Colonic mucosa (tissue), 4 donors: ENCODE results near the gene CACNA2D1. TPM values are rescaled to one million over a fixed set of nuclear protein-coding genes. Genes with fewer than 3 reads are reported as not detected.

Experiments used
- DNase-seq: peaks from one replicate; pipeline ENCODE4 v3.0.0-alpha.2; 2020
- H3K27ac ChIP-seq: fragments of 200-600 bp; one replicate; pipeline ENCODE4 v1.8.0; 2021
- H3K27me3 ChIP-seq: fragments of 200-600 bp; one replicate; pipeline ENCODE4 v1.8.0; 2021
- H3K36me3 ChIP-seq: fragments of 200-600 bp; one replicate; pipeline ENCODE4 v1.8.0; 2021
- H3K4me1 ChIP-seq: fragments of 200-600 bp; one replicate; pipeline ENCODE4 v1.8.0; 2021; ENCODE audit warnings: mild to moderate bottlenecking
- H3K4me3 ChIP-seq: fragments of 200-600 bp; one replicate; pipeline ENCODE4 v1.8.0; 2021
- H3K9ac ChIP-seq, 2 donors: one replicate each; pipeline ENCODE4 v1.7.0; 2013; ENCODE audit warnings: control low read depth in 2 of 2, low read depth in 2 of 2, low read length in 2 of 2
- H3K9me3 ChIP-seq: fragments of 200-600 bp; one replicate; pipeline ENCODE4 v1.8.0; 2021
- intact Hi-C: fragments of 100-400 bp; cut with DNase I; formaldehyde crosslinking; loops from one replicate; pipeline ENCODE4 v1.14.1; 2022
- total RNA-seq, 2 donors: library from RNA; stranded (reverse); fragmentation: NEBNext Ultra II Directional in 1 of 2; extraction: Animal tissue kit (Norgen Biotek cat#: 25700) in 1 of 2; gene quantifications; one replicate each; pipeline ENCODE4 v1.2.1, GENCODE V29; 2021
- TF ChIP-seq, protein P1 (sequence below): fragments of 200-600 bp; IDR thresholded peaks from one replicate; pipeline ENCODE4 v1.8.0; 2022; ENCODE audit warnings: antibody characterized with exemption, mild to moderate bottlenecking
- donor health status: healthy.
- donor health status: DM: no; HTN: no; CAD: no.
- donor health status: DM: no; HTN: no; CAD: no.

The CACNA2D1 gene
- total RNA-seq, 2 donors from 2014 or later: 1.4 to 9.3 TPM

DNA sequence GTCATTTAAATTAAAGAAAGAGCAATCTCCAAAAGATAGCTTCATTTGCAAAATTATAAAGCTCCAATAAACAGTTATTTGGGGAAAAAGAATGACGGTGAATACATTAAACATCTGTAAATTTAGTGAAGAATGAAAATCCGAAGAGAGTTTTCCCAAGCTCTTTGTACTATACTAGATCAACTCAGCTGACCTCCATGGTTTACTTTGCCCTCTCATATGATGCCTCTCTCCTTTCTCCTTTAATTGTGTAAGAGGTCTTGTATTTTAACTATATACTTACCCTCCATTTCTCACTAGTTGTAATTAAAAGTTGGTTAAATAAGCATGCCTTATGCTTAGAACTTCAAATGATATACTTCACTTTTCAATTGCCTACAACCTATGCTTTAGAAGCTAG, 125.8 kb downstream of the CACNA2D1 start:
- H3K4me3 ChIP-seq: no peak overlapping the region
- TF ChIP-seq, protein P1, sequence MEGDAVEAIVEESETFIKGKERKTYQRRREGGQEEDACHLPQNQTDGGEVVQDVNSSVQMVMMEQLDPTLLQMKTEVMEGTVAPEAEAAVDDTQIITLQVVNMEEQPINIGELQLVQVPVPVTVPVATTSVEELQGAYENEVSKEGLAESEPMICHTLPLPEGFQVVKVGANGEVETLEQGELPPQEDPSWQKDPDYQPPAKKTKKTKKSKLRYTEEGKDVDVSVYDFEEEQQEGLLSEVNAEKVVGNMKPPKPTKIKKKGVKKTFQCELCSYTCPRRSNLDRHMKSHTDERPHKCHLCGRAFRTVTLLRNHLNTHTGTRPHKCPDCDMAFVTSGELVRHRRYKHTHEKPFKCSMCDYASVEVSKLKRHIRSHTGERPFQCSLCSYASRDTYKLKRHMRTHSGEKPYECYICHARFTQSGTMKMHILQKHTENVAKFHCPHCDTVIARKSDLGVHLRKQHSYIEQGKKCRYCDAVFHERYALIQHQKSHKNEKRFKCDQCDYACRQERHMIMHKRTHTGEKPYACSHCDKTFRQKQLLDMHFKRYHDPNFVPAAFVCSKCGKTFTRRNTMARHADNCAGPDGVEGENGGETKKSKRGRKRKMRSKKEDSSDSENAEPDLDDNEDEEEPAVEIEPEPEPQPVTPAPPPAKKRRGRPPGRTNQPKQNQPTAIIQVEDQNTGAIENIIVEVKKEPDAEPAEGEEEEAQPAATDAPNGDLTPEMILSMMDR: no peak
- H3K9me3 ChIP-seq: no peaks in the 10 kb centered on the region
- intact Hi-C loops: no loop called here
- H3K27ac ChIP-seq: no peak overlapping the region
- DNase-seq: no peak
- H3K4me1 ChIP-seq: no peaks in the 10 kb centered on the region
- H3K27me3 ChIP-seq: no peaks in the 10 kb centered on the region
- H3K36me3 ChIP-seq: no peaks in the 10 kb centered on the region
- no peak overlapping the region for H3K9ac ChIP-seq

DNA sequence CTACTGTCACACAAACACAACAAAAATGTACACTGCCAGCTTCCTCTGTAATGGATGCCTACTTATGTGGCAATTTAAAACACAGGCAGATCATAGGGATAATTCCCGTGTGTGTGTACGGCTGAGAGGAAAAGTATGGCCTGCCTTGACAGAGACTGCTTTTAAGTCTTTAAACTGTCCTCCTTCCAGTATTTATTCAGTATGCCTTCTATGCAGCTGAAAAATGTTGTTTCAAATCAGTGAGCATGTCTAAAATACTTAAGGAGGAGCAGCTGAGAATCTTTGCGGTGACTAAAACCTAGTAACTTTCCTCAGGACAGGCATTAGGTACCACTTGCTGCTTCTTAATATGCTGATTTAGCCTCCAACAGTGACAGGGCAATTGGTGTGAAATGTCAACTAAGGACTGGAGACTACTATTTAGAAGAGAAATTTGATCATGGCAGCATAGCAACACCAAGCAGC, 126.3 kb downstream of the CACNA2D1 start:
- no peak overlapping the region for H3K9ac ChIP-seq
- no peak overlapping the region for H3K27ac ChIP-seq
- no peaks in the 10 kb centered on the region for H3K27me3 ChIP-seq
- DNase-seq: no peak
- no peaks in the 10 kb centered on the region for H3K4me1 ChIP-seq
- no peaks in the 10 kb centered on the region for H3K36me3 ChIP-seq
- TF ChIP-seq, protein P1: no peak
- H3K9me3 ChIP-seq: no peaks in the 10 kb centered on the region
- no peak overlapping the region for H3K4me3 ChIP-seq
- intact Hi-C loops: no loop called here

DNA sequence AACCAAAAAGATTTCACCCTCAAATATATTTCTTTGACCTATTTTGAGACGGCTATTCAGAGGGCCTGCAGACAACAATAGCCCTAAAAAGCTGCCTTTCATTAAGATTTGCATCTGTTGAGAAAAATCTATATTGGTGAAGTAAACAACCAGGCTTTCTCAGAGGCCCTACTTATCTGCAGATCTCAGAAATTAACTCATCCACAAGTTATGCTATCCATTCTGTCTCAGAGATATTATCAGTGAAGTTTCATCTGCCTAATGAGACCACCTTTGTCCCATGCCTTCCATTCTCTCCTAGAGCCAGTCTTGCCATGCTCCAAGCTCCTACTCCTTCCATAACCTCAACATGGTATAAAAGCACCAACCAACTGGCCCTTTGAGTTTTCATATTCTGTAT, 130.3 kb downstream of the CACNA2D1 start:
- no peaks in the 10 kb centered on the region for H3K9me3 ChIP-seq
- H3K36me3 ChIP-seq: no peaks in the 10 kb centered on the region
- no peak overlapping the region for H3K4me3 ChIP-seq
- intact Hi-C loops: no loop called here
- DNase-seq: no peak
- TF ChIP-seq, protein P1: no peak
- H3K9ac ChIP-seq: no peak overlapping the region
- H3K27me3 ChIP-seq: no peaks in the 10 kb centered on the region
- no peaks in the 10 kb centered on the region for H3K4me1 ChIP-seq
- H3K27ac ChIP-seq: no peak overlapping the region

DNA sequence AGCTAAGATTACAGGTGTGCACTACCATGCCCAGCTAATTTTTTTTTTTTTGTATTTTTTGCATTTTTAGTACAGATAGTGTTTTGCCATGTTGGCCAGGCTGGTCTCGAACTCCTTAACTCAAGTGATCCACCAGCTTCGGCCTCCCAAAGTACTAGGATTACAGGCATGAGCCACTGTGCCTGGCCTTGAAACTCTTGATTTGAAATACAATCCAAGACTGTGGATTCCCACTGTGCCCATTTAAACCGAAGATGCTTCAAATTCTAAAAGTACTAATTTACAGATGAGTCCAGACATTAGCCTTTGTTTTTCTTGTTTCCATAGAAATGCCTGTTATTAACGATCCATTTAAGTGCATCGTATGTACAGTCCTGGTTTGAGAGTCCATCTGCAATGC, 130.9 kb downstream of the CACNA2D1 start:
- Histone ChIP-seq H3K4me1 (no peaks in the 10 kb centered on the region), H3K4me3 (no peak overlapping the region), H3K9ac (no peak overlapping the region), H3K9me3 (no peaks in the 10 kb centered on the region), H3K27ac (no peak overlapping the region), H3K36me3 (no peaks in the 10 kb centered on the region), H3K27me3 (no peaks in the 10 kb centered on the region)
- DNase-seq: no peak
- TF ChIP-seq, protein P1: no peak
- intact Hi-C loops: no loop called here

DNA sequence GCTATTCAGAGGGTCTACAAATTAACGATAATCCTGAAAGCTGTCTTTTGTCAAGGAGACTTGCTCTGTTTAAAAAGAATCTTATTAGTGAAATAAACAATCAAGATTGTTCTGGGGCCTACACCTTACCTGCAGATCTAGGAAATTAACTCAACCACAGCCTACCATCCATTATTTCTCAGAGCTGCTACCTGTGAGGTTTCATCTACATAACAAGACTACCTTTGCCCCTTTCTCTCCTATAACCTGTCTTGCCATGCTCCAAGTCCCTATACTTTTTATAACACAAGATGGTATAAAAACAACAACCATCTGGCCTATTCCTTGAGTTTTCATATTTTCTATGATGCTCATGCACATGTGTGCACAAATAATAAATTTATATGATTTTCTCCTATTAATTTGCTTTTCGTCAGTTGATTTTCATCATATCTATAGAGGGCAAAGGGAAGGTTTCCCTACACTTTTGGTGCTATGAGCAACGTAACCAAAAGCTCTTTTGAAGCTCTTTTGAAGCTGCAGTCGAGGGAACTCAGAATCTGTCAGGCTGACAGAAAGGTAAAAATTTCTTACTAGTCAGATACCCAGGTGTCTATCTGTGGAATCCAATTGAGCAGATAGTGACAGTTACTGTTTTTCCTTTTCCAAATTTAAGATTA, 138.1 kb downstream of the CACNA2D1 start:
- Histone ChIP-seq H3K4me3 (no peak overlapping the region), H3K36me3 (no peaks in the 10 kb centered on the region), H3K4me1 (no peaks in the 10 kb centered on the region), H3K27ac (no peak overlapping the region), H3K27me3 (no peaks in the 10 kb centered on the region), H3K9ac (no peak overlapping the region), H3K9me3 (no peaks in the 10 kb centered on the region)
- intact Hi-C loops: no loop called here
- DNase-seq: no peak
- TF ChIP-seq, protein P1: no peak
